ENCODE data around the gene SMIM24. TPM values are rescaled to one million over a fixed set of nuclear protein-coding genes. Genes with fewer than 3 reads are reported as not detected.

The SMIM24 gene
- total and polyA plus RNA-seq, 10 donors = 0.63 to 3.0 (median 1.3) TPM; not detected in 3

GRCh38 chr19:3426433-3426832, 53.9 kb downstream of the SMIM24 start:
- Histone ChIP-seq H3K4me3 (no peak overlapping the region), H3K4me1 (peaks cover 22 to 62% (median 41%) of the 10 kb centered on the region in 6 donors), H3K27me3 (replicated peaks in 1 of 7) (no peaks in the 10 kb centered on the region), H3K9me3 (no peaks in the 10 kb centered on the region), H3K27ac (no peak overlapping the region), H3K36me3 (peaks cover 0 to 35% (median 2%) of the 10 kb centered on the region in 6 donors)
- intact Hi-C loops (cut with DNase I; ENCODE audit: low total_unique reads) = loop anchor here (10.0 kb wide), 1 partner anchor 62 kb away; the partner anchor contains the start of gene NFIC
- WGBS, 5 donors = 90 to 95% (median 93%) methylated on average over 9 of the region's 9 CpGs
- DNase-seq = no peak
- TF ChIP-seq CTCF (IDR thresholded peaks at IDR 0.05 in 8 of 11, conservative IDR thresholded peaks at IDR 0.05 in 3 of 11) = no peak

Small RNA genes lying within 50 kb of the gene (small RNA-seq; reads per million reads assigned to genes)
- gene RF00212 = 0 to 0.08 (median 0) reads per million in 4 donors

Other genes starting within 250 kb of the SMIM24 start
- 100 to 1,000 TPM in 2 of 7 donors, 10 to 100 TPM in 5; 65.4 to 125 (median 77.1) TPM for gene NFIC, start 113.9 kb downstream of the SMIM24 start, total RNA-seq
- gene NFIC, start 113.9 kb downstream of the SMIM24 start, polyA plus RNA-seq = 10 to 100 TPM in 1 of 3 donors, 1 to 10 TPM in 2; 4.1 to 23.4 (median 4.2) TPM
- not detected for gene SMIM44, start 2.9 kb upstream of the SMIM24 start, total RNA-seq
- not detected for gene SMIM44, start 2.9 kb upstream of the SMIM24 start, polyA plus RNA-seq
- gene DOHH, start 20.1 kb upstream of the SMIM24 start, total RNA-seq = 10 to 100 TPM in 4 of 7 donors, 1 to 10 TPM in 3; 6.9 to 13.7 (median 11.2) TPM
- 10 to 100 TPM in 2 of 3 donors, 1 to 10 TPM in 1; 6.6 to 16.8 (median 10.1) TPM for gene DOHH, start 20.1 kb upstream of the SMIM24 start, polyA plus RNA-seq
- gene FZR1, start 25.8 kb upstream of the SMIM24 start, total RNA-seq = 10 to 100 TPM; 26.4 to 53.6 (median 47.3) TPM
- gene FZR1, start 25.8 kb upstream of the SMIM24 start, polyA plus RNA-seq = 10 to 100 TPM in 2 of 3 donors, 1 to 10 TPM in 1; 9.8 to 26.1 (median 11.2) TPM
- gene TEKTIP1, start 58.6 kb upstream of the SMIM24 start, total RNA-seq = 1 to 10 TPM in 6 of 7 donors, not detected in 1; 2.7 to 7.4 (median 4.8) TPM
- 1 to 10 TPM; 1.2 to 1.5 (median 1.2) TPM for gene TEKTIP1, start 58.6 kb upstream of the SMIM24 start, polyA plus RNA-seq
- gene MFSD12, start 77.1 kb upstream of the SMIM24 start, total RNA-seq = 100 to 1,000 TPM in 3 of 7 donors, 10 to 100 TPM in 4; 62.8 to 131 (median 98.6) TPM
- 10 to 100 TPM; 31.0 to 63.9 (median 37.6) TPM for gene MFSD12, start 77.1 kb upstream of the SMIM24 start, polyA plus RNA-seq
- gene HMG20B, start 92.4 kb upstream of the SMIM24 start, total RNA-seq = 10 to 100 TPM; 49.4 to 74.1 (median 62.8) TPM
- gene HMG20B, start 92.4 kb upstream of the SMIM24 start, polyA plus RNA-seq = 10 to 100 TPM; 52.4 to 82.2 (median 71.4) TPM
- 1 to 10 TPM; 3.4 to 9.2 (median 5.4) TPM for gene GIPC3, start 105.0 kb upstream of the SMIM24 start, total RNA-seq
- gene GIPC3, start 105.0 kb upstream of the SMIM24 start, polyA plus RNA-seq = 1 to 10 TPM in 1 of 3 donors, under 1 TPM in 2; 0.80 to 2.3 (median 0.96) TPM
- gene TBXA2R, start 126.3 kb upstream of the SMIM24 start, total RNA-seq = 10 to 100 TPM in 5 of 7 donors, 1 to 10 TPM in 2; 8.7 to 16.1 (median 11.6) TPM
- 1 to 10 TPM; 2.1 to 4.4 (median 3.8) TPM for gene TBXA2R, start 126.3 kb upstream of the SMIM24 start, polyA plus RNA-seq
- 10 to 100 TPM; 18.9 to 27.1 (median 25.7) TPM for gene CACTIN, start 146.3 kb upstream of the SMIM24 start, total RNA-seq
- 10 to 100 TPM; 10.8 to 21.1 (median 12.0) TPM for gene CACTIN, start 146.3 kb upstream of the SMIM24 start, polyA plus RNA-seq
- gene PIP5K1C, start 219.9 kb upstream of the SMIM24 start, total RNA-seq = 10 to 100 TPM; 30.2 to 41.9 (median 38.8) TPM
- gene PIP5K1C, start 219.9 kb upstream of the SMIM24 start, polyA plus RNA-seq = 10 to 100 TPM in 1 of 3 donors, 1 to 10 TPM in 2; 6.2 to 21.4 (median 7.6) TPM
- gene TJP3, start 227.9 kb upstream of the SMIM24 start, total RNA-seq = 1 to 10 TPM in 6 of 7 donors, under 1 TPM in 1; 0.75 to 9.0 (median 2.5) TPM
- 1 to 10 TPM in 2 of 3 donors, under 1 TPM in 1; 0.39 to 1.1 (median 1.1) TPM for gene TJP3, start 227.9 kb upstream of the SMIM24 start, polyA plus RNA-seq

Data from spleen (tissue), 11 donors.